PC-3 (cell line): ENCODE results near the gene RNF149.
"Not testable (repeated sequence)": the region's sequence is repeated elsewhere in the genome, so short reads cannot be mapped to it uniquely, and the experiment has no call there.

Experiments used
- CTCF ChIP-seq: fragments of 300-600 bp; sonication (generic); conservative IDR thresholded peaks from 2 replicates; pipeline ENCODE4 v1.5.1; 2017; ENCODE audit warnings: antibody characterized with exemption, low read depth, mild to moderate bottlenecking, low read length
- EZH2phosphoT487 ChIP-seq: fragments of 300-600 bp; sonication (generic); IDR thresholded peaks from 2 replicates; pipeline ENCODE4 v1.6.1; 2018; ENCODE audit warnings: mild to moderate bottlenecking, antibody characterized with exemption, low read length, borderline replicate concordance

- not testable (repeated sequence) for TF ChIP-seq CTCF, EZH2phosphoT487
These were observed 70.6 kb downstream of the RNF149 start for GRCh38 chr2:101237944-101238343.
